NCI-H524 treated with DMSO at 0.1 percent for 48 hours (cell line): ENCODE data around the gene HOXC5.

ENCODE experiments used
- DNase-seq: peaks from one replicate; lab custom pipeline; 2025; lab: John Stamatoyannopoulos, UW

The HOXC5 gene

DNA sequence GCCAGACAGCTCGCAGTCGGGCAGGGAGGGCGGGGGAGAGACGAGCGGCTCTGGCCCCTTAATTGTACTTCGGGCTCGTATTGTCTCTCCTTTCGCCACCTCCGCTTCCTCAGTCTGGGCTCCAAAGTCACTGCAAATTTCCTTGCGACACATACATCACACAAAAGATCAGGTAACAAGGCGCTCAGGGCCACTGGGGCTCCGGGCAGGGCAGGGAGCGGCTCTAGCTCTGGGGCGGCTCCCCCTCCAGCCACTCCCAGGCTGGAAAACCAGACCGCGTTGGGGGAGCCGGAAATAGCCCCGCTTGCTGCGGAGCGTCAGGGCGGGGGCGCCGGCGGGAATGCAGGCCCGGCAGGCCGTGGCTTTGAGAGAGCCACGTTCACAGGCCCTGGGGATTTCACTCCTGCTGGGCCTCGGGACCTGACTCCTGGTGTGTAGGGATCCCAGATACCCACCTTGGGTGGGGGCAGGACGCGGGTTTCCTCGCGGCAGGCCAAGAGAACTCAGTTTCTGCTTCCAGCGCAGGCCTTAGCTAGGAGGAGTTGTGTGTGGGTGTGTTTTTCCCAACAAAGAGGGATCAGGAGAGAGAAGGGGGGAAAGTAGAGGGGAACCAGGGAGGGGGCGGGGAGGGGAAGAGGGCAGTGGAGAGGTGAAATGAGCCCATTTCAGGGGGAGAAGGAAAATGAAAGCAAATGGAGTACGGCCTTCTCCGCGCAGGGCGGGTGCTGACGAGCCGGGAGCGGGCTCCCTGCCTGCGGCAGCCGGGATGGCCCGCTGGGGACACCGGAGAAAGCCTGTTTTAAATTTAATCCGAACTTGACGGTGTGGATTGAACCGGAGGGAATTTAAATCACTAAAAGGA, 37.2 kb upstream of the HOXC5 start:
- DNase-seq, result no peak

- no peak for DNase-seq
Observed at GRCh38 chr12:53996240-53997203, 36.3 kb upstream of the HOXC5 start.

DNA sequence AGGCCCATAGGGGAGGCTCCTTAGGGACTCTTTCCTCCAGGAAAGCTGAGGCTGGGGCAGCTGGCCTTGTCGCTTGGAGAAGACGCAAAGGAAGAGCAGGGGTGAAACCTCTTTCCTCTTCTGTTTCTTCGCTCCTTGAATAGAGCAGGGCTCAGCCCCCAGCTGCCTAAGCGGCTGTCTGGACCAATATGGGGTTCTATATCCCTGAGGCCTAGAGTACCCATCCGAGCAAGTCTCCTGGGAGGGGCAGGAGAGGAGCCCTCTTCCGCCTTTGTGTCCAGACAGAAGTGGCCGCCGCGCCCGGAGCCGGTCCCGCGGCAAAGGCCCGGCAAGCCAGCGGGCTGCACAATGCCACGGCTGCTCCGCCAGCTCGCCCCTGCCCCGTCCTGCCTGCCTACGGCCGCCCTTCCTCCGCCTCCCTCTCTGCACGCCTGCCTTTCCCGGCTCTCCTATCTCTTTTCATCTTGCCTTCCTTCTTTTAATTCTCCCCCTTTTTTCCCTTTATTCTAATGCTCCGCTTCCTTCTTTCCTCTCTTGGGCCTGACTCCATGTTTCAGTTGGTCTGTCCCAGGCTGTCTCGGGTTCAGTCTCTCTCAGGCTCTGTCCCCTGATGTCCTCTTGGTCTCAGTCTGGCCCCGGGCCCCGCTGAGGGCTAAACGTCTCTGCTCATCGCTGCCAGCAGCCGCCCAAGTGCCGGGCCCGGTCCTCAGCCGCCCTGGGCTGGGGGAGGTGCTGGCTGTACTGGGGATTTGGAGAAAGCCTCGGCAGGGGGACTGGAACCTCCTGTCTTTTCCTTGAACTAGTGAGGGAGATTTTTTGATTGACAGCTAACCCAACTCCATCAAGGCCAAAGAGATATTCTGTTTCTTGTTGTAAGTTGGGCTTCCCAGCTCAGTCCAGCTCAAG, 35.4 kb upstream of the HOXC5 start:
- DNase-seq, result no peak

GRCh38 chr12:53998110-53998899, 34.5 kb upstream of the HOXC5 start:
- DNase-seq, result no peak

- no peak for DNase-seq
Observed at GRCh38 chr12:53998900-53999236, 34.0 kb upstream of the HOXC5 start.

GRCh38 chr12:53999559-54000115, 33.2 kb upstream of the HOXC5 start:
- no peak for DNase-seq

- no peak for DNase-seq
Observed at GRCh38 chr12:54000116-54001114, 32.4 kb upstream of the HOXC5 start, which contains the start of gene HOXC9. Gene HOXC9 (plus strand): TSS chr12:54000161. CDS start chr12:54000189, 28 bp downstream.

DNA sequence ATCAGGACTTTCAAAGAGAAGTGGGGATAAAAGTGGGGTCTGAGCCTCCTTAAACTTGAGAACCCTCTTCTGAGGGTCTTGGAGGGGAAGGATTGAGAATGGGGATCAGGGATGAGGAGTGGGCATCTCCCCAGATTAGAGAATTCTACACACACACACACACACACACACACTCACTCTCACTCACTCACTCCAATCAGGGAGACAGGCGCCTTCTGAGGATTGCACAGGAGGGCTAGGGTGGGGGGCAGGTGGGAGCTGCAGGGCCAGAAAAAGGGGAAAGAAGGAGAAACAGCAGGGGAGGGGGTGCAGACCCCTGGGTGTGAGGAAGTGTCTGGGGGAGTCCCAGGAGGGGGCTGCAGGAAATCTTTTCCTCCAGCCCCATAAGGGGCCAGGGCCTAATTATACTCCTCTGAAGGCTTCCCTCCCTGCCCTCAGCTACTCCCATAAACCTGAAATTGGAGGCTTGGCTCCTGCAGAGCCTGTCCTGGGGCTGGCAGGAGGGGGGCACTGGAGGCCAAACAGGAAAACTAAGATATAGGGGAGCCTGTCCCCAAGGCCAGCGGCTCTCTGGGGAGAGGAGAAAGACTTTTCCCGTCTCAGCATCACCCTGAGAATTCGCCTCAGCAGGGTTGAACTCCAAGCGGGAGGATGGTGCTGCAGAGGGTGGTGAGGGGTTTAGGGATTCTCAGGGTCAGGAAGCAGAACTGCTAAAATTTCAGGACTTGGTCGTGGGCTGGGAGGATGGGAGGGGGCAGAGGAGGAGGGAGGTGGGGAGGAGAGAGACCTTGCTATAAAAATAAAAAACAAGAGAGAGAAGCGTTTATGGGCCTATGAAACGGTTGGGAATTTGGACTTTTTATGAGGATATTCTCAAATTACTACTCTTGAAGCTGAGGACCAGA, 31.3 kb upstream of the HOXC5 start:
- DNase-seq, result no peak

- DNase-seq, result no peak
Observed at GRCh38 chr12:54002278-54002914, 30.5 kb upstream of the HOXC5 start.

GRCh38 chr12:54002915-54003389, 29.9 kb upstream of the HOXC5 start:
- no peak for DNase-seq

DNA sequence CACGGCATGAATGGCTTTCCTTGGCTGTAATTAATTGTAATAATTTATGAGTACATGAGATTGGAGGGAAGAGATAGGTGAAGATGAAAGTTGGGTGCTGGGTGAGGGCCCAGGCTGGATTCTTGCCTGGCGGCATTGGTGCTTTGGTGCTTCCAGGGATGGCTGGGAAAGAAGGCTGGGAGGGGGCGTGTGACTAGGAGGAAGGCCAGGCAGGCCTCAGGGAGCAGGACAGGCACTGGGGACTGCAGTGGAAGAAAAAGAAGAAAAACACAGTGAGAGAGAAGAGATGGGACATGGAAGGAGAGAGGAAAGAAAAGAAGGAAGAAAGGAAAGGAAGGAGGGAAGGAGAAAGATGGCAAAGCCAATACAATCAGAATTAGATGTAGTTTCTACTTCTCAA, 29.2 kb upstream of the HOXC5 start:
- DNase-seq, result no peak

GRCh38 chr12:54004063-54004840, 28.6 kb upstream of the HOXC5 start:
- DNase-seq, result no peak

- no peak for DNase-seq
Observed at GRCh38 chr12:54004841-54005530, 27.9 kb upstream of the HOXC5 start.

- DNase-seq, result no peak
Observed at GRCh38 chr12:54005531-54005852, 27.4 kb upstream of the HOXC5 start.

DNA sequence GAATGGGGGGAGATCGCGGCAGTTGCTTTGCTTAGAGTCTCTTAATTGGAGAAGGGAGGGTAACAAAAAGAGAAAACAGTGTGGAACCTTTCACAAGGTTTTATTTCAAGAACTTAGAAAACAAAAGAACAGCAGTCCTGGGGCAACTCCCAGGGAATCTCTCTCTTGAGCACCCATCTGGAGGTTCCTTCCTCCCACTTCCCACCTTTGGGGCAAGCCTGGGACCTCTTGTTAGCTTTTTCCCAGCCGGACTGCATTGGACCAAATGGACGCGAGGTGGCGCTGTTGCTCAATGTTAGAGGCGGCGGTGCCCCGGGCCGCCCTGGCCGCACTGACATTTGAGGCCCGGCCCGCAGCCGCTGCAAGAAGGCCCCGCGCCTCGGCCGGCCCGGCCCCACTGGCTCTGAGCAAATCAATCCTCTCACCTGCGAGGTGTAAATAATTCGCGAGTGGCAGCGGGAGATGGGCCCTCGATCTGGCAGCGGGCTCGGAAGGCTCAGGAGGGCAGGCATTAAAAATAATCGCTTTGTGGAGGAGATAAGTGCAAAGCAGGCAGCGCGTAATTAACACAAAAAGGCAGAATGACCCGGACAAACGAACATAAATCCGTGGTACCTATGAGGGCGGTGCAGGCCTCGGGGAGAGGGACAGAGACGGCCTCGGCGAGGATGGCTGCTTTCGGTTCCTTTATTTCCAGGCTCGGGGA, 26.8 kb upstream of the HOXC5 start:
- no peak for DNase-seq
